ENCODE results near the gene NUP160. TPM values are rescaled to one million over a fixed set of nuclear protein-coding genes. Genes with fewer than 3 reads are reported as not detected.
A peak's percentile ranks its signal among the peaks of the same experiment; 100 is the strongest.
"Not testable (repeated sequence)": the region's sequence is repeated elsewhere in the genome, so short reads cannot be mapped to it uniquely, and the experiment has no call there.

NUP160 gene
- total and polyA plus RNA-seq, 9 donors = 25.7 to 38.5 (median 27.0) TPM

- H3K4me1 ChIP-seq (ENCODE audit: control insufficient read depth, insufficient read depth, low read length); DNase-seq; H3K27me3 ChIP-seq (ENCODE audit: control insufficient read depth, insufficient read depth, low read length); H3K4me3 ChIP-seq (ENCODE audit: low read length); H3K27ac ChIP-seq (ENCODE audit: low read length); H3K36me3 ChIP-seq (ENCODE audit: control insufficient read depth, insufficient read depth, low read length); H3K9me3 ChIP-seq (replicated peaks; ENCODE audit: control insufficient read depth, low read depth, low read length): not testable (repeated sequence)
- 100% methylated on average over 5 of the region's 13 CpGs for WGBS (ENCODE audit: insufficient coverage)
Observed at GRCh38 chr11:47882437-47882836, 34.3 kb upstream of the NUP160 start.

DNA sequence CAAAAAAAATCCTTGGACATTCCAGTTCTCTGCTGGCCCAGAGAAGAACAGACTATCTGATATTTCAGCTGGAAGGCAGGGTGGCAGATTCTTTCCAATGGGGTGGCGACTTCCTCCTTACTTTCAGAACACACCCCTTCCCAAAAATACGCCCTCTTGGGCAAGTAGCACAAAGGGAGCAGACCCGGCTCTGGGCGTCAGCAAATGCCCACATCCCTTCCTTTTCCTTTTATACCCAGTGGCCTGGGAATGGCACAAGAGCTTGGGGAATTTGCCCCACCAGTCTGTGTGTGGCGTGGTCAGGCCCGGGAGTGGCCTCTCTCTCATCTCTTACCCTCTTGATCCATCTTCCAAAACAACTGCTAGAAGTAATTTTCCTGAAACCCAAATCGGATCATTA lies 33.0 kb upstream of the NUP160 start:
- DNase-seq = no peak
- H3K36me3 ChIP-seq (ENCODE audit: control insufficient read depth, insufficient read depth, low read length) = no peaks in the 10 kb centered on the region
- no peak overlapping the region for H3K27ac ChIP-seq (ENCODE audit: low read length)
- whole genome bisulfite sequencing (ENCODE audit: insufficient coverage) = 62% methylated on average over 5 of the region's 7 CpGs
- H3K27me3 ChIP-seq (ENCODE audit: control insufficient read depth, insufficient read depth, low read length) = no peaks in the 10 kb centered on the region
- no peak overlapping the region for H3K4me3 ChIP-seq (ENCODE audit: low read length)
- no peaks in the 10 kb centered on the region for H3K9me3 ChIP-seq (replicated peaks; ENCODE audit: control insufficient read depth, low read depth, low read length)
- peaks cover 4% of the 10 kb centered on the region for H3K4me1 ChIP-seq (ENCODE audit: control insufficient read depth, insufficient read depth, low read length)

DNA sequence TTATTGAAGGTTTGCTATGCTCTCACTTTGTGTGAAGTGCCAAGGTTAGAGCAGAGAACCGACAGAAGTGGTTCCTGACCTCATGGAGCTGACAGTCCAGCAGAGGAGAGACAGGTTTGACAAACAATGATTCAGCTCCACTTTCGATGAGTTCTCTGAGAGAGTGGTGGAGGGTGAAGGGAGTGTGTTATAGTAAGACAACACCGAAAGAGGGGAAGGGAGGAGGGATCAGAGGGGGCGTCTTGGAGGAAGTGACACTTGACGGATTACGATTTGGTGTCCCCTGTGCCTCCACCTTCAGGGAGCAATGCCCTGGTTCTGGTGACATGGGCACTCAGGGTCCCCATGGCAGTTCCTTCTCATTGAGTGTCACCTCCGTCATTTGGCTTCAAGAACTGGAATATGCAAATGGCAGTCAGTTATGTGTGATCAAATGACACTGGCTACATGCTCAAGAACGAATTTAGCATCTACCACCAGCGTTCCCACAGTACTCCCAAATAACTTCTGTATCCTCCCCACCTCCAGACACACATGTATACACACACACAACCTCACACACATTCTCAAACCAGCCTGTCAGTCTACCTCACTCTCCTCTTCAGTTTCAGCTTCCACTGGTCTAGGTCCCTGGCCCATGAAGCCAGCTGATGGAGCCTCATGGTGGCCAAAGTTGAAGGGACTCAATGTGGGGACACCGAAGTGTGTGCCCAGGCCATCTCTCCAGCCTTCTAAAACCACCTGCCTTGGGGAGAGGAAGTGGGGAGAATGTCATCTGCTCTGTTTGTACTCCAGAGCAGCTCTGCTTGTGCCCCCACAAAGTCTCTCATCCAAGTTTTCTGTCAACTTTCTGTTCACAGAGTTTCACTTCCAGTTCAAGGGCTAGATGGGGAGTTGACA lies 31.4 kb upstream of the NUP160 start:
- no peak overlapping the region for H3K27ac ChIP-seq (ENCODE audit: low read length)
- no peaks in the 10 kb centered on the region for H3K4me1 ChIP-seq (ENCODE audit: control insufficient read depth, insufficient read depth, low read length)
- H3K4me3 ChIP-seq (ENCODE audit: low read length) = no peak overlapping the region
- DNase-seq = no peak
- H3K27me3 ChIP-seq (ENCODE audit: control insufficient read depth, insufficient read depth, low read length) = no peaks in the 10 kb centered on the region
- 88% methylated on average over 8 of the region's 10 CpGs for WGBS (ENCODE audit: insufficient coverage)
- no peaks in the 10 kb centered on the region for H3K36me3 ChIP-seq (ENCODE audit: control insufficient read depth, insufficient read depth, low read length)
- H3K9me3 ChIP-seq (replicated peaks; ENCODE audit: control insufficient read depth, low read depth, low read length) = peaks cover 14% of the 10 kb centered on the region

DNA sequence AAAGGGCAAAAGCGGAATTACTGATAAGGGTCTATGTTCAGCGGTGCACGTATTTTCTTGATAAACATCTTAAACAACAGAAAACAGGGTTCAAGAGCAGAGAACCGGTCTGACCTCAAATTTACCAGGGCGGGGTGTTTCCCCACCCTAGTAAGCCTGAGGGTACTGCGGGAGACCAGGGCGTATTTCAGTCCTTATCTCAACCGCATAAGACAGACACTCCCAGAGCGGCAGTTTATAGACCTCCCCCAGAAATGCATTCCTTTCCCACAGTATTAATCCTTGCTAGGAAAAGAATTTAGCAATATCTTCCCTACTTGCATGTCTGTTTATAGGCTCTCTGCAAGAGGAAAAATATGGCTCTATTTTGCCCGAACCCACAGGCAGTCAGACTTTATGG lies 27.7 kb upstream of the NUP160 start:
- H3K36me3 ChIP-seq (ENCODE audit: control insufficient read depth, insufficient read depth, low read length); H3K4me1 ChIP-seq (ENCODE audit: control insufficient read depth, insufficient read depth, low read length); H3K27ac ChIP-seq (ENCODE audit: low read length); DNase-seq; H3K27me3 ChIP-seq (ENCODE audit: control insufficient read depth, insufficient read depth, low read length); H3K4me3 ChIP-seq (ENCODE audit: low read length): not testable (repeated sequence)
- peaks cover 14% of the 10 kb centered on the region for H3K9me3 ChIP-seq (replicated peaks; ENCODE audit: control insufficient read depth, low read depth, low read length)
- 75% methylated on average over 5 of the region's 10 CpGs for WGBS (ENCODE audit: insufficient coverage)

DNA sequence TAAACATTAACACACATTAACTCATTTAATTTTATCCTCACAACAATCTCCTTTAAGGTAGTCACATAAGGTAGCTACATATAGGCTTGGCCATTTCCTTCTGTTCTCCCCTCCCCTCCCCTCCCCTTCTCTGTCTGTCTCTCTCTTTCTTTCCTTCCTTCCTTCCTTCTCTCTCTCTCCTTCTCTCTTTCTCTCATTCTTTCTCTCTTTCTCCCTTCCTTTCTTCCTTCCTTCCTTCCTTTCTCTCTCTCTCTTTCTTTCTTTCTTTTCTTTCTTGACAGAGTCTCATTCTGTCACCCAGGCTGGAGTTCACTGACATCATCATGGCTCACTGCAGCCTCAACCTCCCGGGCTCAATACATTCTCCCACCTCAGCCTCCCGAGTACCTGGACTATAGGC lies 22.3 kb upstream of the NUP160 start:
- H3K36me3 ChIP-seq (ENCODE audit: control insufficient read depth, insufficient read depth, low read length) = no peaks in the 10 kb centered on the region
- no peaks in the 10 kb centered on the region for H3K4me1 ChIP-seq (ENCODE audit: control insufficient read depth, insufficient read depth, low read length)
- no peaks in the 10 kb centered on the region for H3K27me3 ChIP-seq (ENCODE audit: control insufficient read depth, insufficient read depth, low read length)
- no peak for DNase-seq
- WGBS (ENCODE audit: insufficient coverage) = no CpG with 5 or more reads among the region's 2 CpGs
- H3K27ac ChIP-seq (ENCODE audit: low read length) = no peak overlapping the region
- H3K9me3 ChIP-seq (replicated peaks; ENCODE audit: control insufficient read depth, low read depth, low read length) = peaks cover 8% of the 10 kb centered on the region
- no peak overlapping the region for H3K4me3 ChIP-seq (ENCODE audit: low read length)

GRCh38 chr11:47869544-47870393 lies 21.6 kb upstream of the NUP160 start:
- Histone ChIP-seq H3K4me3 (ENCODE audit: low read length) (no peak overlapping the region), H3K36me3 (ENCODE audit: control insufficient read depth, insufficient read depth, low read length) (no peaks in the 10 kb centered on the region), H3K4me1 (ENCODE audit: control insufficient read depth, insufficient read depth, low read length) (no peaks in the 10 kb centered on the region), H3K27me3 (ENCODE audit: control insufficient read depth, insufficient read depth, low read length) (no peaks in the 10 kb centered on the region), H3K27ac (ENCODE audit: low read length) (peak overlapping the region; percentile 51), H3K9me3 (replicated peaks; ENCODE audit: control insufficient read depth, low read depth, low read length) (peaks cover 2% of the 10 kb centered on the region)
- WGBS (ENCODE audit: insufficient coverage) = 100% methylated on average over 1 of the region's 2 CpGs
- no peak for DNase-seq

- Histone ChIP-seq H3K27me3 (ENCODE audit: control insufficient read depth, insufficient read depth, low read length) (no peaks in the 10 kb centered on the region), H3K36me3 (ENCODE audit: control insufficient read depth, insufficient read depth, low read length) (no peaks in the 10 kb centered on the region), H3K27ac (ENCODE audit: low read length) (no peak overlapping the region), H3K9me3 (replicated peaks; ENCODE audit: control insufficient read depth, low read depth, low read length) (no peaks in the 10 kb centered on the region), H3K4me3 (ENCODE audit: low read length) (no peak overlapping the region), H3K4me1 (ENCODE audit: control insufficient read depth, insufficient read depth, low read length) (no peaks in the 10 kb centered on the region)
- 100% methylated on average over 2 of the region's 3 CpGs for WGBS (ENCODE audit: insufficient coverage)
- DNase-seq = no peak
Observed at GRCh38 chr11:47867823-47868222, 19.7 kb upstream of the NUP160 start.

DNA sequence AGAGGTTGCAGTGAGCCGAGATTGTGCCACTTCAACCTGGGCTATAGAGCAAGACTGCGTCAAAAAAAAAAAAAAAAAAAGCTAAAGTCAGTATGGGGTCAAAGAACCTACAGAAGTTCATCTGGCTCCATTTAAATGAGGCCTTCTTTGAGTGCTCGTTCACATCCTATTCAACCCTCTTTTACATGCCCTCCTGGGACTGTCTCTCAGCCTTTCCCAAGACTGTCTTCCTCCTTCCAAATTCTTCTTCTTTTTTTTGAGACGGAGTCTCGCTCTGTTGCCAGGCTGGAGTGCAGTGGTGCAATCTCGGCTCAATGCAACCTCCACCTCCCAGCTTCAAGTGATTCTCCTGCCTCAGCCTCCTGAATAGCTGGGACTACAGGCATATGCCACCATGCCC lies 18.7 kb upstream of the NUP160 start:
- H3K27ac ChIP-seq (ENCODE audit: low read length) = not testable (repeated sequence)
- 61% methylated on average over 4 of the region's 6 CpGs for WGBS (ENCODE audit: insufficient coverage)

DNA sequence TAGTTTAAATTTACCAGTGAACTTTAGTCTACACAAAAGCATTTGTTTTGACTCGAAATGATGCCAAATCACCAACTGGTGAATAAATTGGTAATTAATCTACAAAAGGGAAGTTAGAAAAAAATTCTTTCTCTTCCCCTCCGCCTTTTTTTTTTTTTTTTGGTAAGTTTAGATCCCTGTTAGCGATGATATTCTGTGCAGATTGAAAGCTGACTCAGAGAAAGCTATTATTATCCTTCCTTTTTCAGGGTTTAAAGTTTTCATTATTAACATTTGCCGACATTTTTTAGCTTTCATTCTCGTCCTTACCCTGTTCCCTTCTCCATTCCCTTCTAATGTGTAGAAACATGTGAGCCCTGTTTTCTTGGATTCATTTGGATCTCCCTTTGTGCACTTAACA lies 16.8 kb upstream of the NUP160 start:
- H3K4me3 ChIP-seq (ENCODE audit: low read length) = no peak overlapping the region
- peak overlapping the region; percentile 59 for H3K27ac ChIP-seq (ENCODE audit: low read length)

More for the DNA sequence above, 18.7 kb upstream of the NUP160 start:
- not testable (repeated sequence) for H3K36me3 ChIP-seq (ENCODE audit: control insufficient read depth, insufficient read depth, low read length); H3K27me3 ChIP-seq (ENCODE audit: control insufficient read depth, insufficient read depth, low read length); H3K4me3 ChIP-seq (ENCODE audit: low read length); DNase-seq; H3K4me1 ChIP-seq (ENCODE audit: control insufficient read depth, insufficient read depth, low read length); H3K9me3 ChIP-seq (replicated peaks; ENCODE audit: control insufficient read depth, low read depth, low read length)

GRCh38 chr11:47863898-47864430 lies 15.8 kb upstream of the NUP160 start:
- no peak overlapping the region for H3K4me3 ChIP-seq (ENCODE audit: low read length)
- no peaks in the 10 kb centered on the region for H3K27me3 ChIP-seq (ENCODE audit: control insufficient read depth, insufficient read depth, low read length)
- no peak for DNase-seq
- H3K9me3 ChIP-seq (replicated peaks; ENCODE audit: control insufficient read depth, low read depth, low read length) = no peaks in the 10 kb centered on the region
- no peaks in the 10 kb centered on the region for H3K36me3 ChIP-seq (ENCODE audit: control insufficient read depth, insufficient read depth, low read length)
- peak overlapping the region; percentile 23 for H3K27ac ChIP-seq (ENCODE audit: low read length)
- H3K4me1 ChIP-seq (ENCODE audit: control insufficient read depth, insufficient read depth, low read length) = no peaks in the 10 kb centered on the region
- WGBS (ENCODE audit: insufficient coverage) = 100% methylated on average over 1 of the region's 4 CpGs

More for the DNA sequence above, 16.8 kb upstream of the NUP160 start:
- no CpG with 5 or more reads among the region's 5 CpGs for WGBS (ENCODE audit: insufficient coverage)
- Histone ChIP-seq H3K36me3 (ENCODE audit: control insufficient read depth, insufficient read depth, low read length) (no peaks in the 10 kb centered on the region), H3K27me3 (ENCODE audit: control insufficient read depth, insufficient read depth, low read length) (no peaks in the 10 kb centered on the region), H3K4me1 (ENCODE audit: control insufficient read depth, insufficient read depth, low read length) (no peaks in the 10 kb centered on the region), H3K9me3 (replicated peaks; ENCODE audit: control insufficient read depth, low read depth, low read length) (no peaks in the 10 kb centered on the region)
- peak; percentile 49 for DNase-seq

All from muscle of leg (tissue), 11 donors.